Esophagus muscularis mucosa (tissue), 4 donors: ENCODE results near the gene RBMS3. TPM values are rescaled to one million over a fixed set of nuclear protein-coding genes. Genes with fewer than 3 reads are reported as not detected.
"Not testable (repeated sequence)": the region's sequence is repeated elsewhere in the genome, so short reads cannot be mapped to it uniquely, and the experiment has no call there.

Source experiments
- DNase-seq: peaks from one replicate; pipeline ENCODE4 v3.0.0-alpha.2; 2017; ENCODE audit errors: extremely low spot score
- H3K27ac ChIP-seq, 4 donors: fragments of 200-600 bp; sonication (generic); replicated peaks in 1 of 4; 1 replicate in 3 of 4; 2 replicates in 1 of 4; pipeline ENCODE4 v1.5.1; 2016 to 2019; ENCODE audit warnings: mild to moderate bottlenecking in 1 of 4
- H3K27me3 ChIP-seq, 4 donors: fragments of 200-600 bp; sonication (generic); one replicate each; pipeline versions ENCODE4 v1.5.1 to v1.6.0; 2016 to 2019
- H3K36me3 ChIP-seq, 4 donors: fragments of 200-600 bp; sonication (generic); one replicate each; pipeline ENCODE4 v1.5.1; 2016 to 2019
- H3K4me1 ChIP-seq, 4 donors: fragments of 200-600 bp; sonication (generic); one replicate each; pipeline ENCODE4 v1.5.1; 2016 to 2019
- H3K4me3 ChIP-seq, 4 donors: fragments of 200-600 bp; sonication (generic); 1 replicate in 2 of 4; 2 replicates in 2 of 4; pipeline ENCODE4 v1.5.1; 2016 to 2019; ENCODE audit warnings: mild to moderate bottlenecking in 4 of 4, moderate library complexity in 1 of 4
- H3K9me3 ChIP-seq, 4 donors: fragments of 200-600 bp; sonication (generic); 1 replicate in 3 of 4; 2 replicates in 1 of 4; pipeline ENCODE4 v1.5.1; 2016 to 2019
- CTCF ChIP-seq, 3 experiments: fragments of 200-600 bp in 2 of 3; fragments of 450-650 bp in 1 of 3; sonication (generic) in 2 of 3; IDR thresholded peaks; one replicate each; pipeline ENCODE4 v1.5.1; 2017 to 2019; ENCODE audit warnings: antibody characterized with exemption in 3 of 3, mild to moderate bottlenecking in 2 of 3, moderate library complexity in 1 of 3
- EP300 ChIP-seq: sonication (generic); formaldehyde crosslinking; IDR thresholded peaks from one replicate; pipeline ENCODE4 v1.6.1; 2017; ENCODE audit warnings: antibody characterized with exemption
- POLR2A ChIP-seq: fragments of 450-650 bp; IDR thresholded peaks from one replicate; pipeline ENCODE4 v1.6.1; 2017; ENCODE audit warnings: antibody characterized with exemption, moderate library complexity, mild to moderate bottlenecking, low read depth
- POLR2AphosphoS5 ChIP-seq, 2 donors: sonication (generic); formaldehyde crosslinking; IDR thresholded peaks; one replicate each; pipeline ENCODE4 v1.6.1; 2017; ENCODE audit warnings: antibody characterized with exemption in 2 of 2
- WGBS: methylation state at CpG from one replicate; pipeline ENCODE4 v1.1.5; 2018; 5-methylcytosine and 5-hydroxymethylcytosine counted together
- intact Hi-C: fragments of 100-400 bp; cut with DNase I; formaldehyde crosslinking; loops from one replicate; pipeline ENCODE4 v1.15.1; 2023
- total RNA-seq, 4 donors: library from RNA; depleted of rRNA; stranded (reverse); fragments of >200 nt; gene quantifications; one replicate each; pipeline versions ENCODE4 v1.1.0 to v1.2.1, GENCODE V29; 2016

The RBMS3 gene
- total RNA-seq, 4 donors from 2014 or later = 53.0 to 81.5 (median 61.2) TPM

- WGBS = 90% methylated on average over 2 of the region's 2 CpGs
- Histone ChIP-seq H3K36me3 (peaks cover 0 to 4% (median 0%) of the 10 kb centered on the region in 4 donors), H3K4me3 (no peak overlapping the region)
Measured at GRCh38 chr3:29668728-29669127, 387.9 kb downstream of the RBMS3 start.

GRCh38 chr3:29670476-29670875 is 389.6 kb downstream of the RBMS3 start:
- WGBS = 97% methylated on average over 7 of the region's 7 CpGs
- H3K36me3 ChIP-seq, H3K4me1 ChIP-seq, H3K27ac ChIP-seq, H3K9me3 ChIP-seq, H3K27me3 ChIP-seq, H3K4me3 ChIP-seq, intact Hi-C loops, DNase-seq: not testable (repeated sequence)

More at GRCh38 chr3:29668728-29669127, 387.9 kb downstream of the RBMS3 start:
- H3K27me3 ChIP-seq = no peaks in the 10 kb centered on the region
- DNase-seq = no peak
- peaks cover 0 to 9% (median 4%) of the 10 kb centered on the region in 4 donors for H3K4me1 ChIP-seq
- TF ChIP-seq CTCF (IDR thresholded peaks at IDR 0.05) (no peak), EP300 (no peak), POLR2A (no peak), POLR2AphosphoS5 (IDR thresholded peaks at IDR 0.05) (no peak)
- no peaks in the 10 kb centered on the region for H3K9me3 ChIP-seq
- H3K27ac ChIP-seq = no peak overlapping the region
- intact Hi-C loops = no loop called here

- Histone ChIP-seq H3K27me3 (no peaks in the 10 kb centered on the region), H3K36me3 (no peaks in the 10 kb centered on the region), H3K9me3 (no peaks in the 10 kb centered on the region), H3K27ac (no peak overlapping the region), H3K4me1 (peaks cover under 1 to 5% (median 4%) of the 10 kb centered on the region in 4 donors), H3K4me3 (no peak overlapping the region)
- DNase-seq = no peak
- TF ChIP-seq POLR2A = no peak
- no peak for TF ChIP-seq CTCF (IDR thresholded peaks at IDR 0.05)
- TF ChIP-seq EP300 = no peak
- no peak for TF ChIP-seq POLR2AphosphoS5 (IDR thresholded peaks at IDR 0.05)
- intact Hi-C loops = no loop called here
- WGBS = 97% methylated on average over 1 of the region's 1 CpG
Measured at GRCh38 chr3:29677421-29677820, 396.6 kb downstream of the RBMS3 start.

GRCh38 chr3:29679944-29680343 is 399.1 kb downstream of the RBMS3 start:
- intact Hi-C loops = no loop called here
- 81% methylated on average over 4 of the region's 4 CpGs for WGBS
- no peak for TF ChIP-seq EP300
- no peak for TF ChIP-seq CTCF (IDR thresholded peaks at IDR 0.05)
- TF ChIP-seq POLR2AphosphoS5 (IDR thresholded peaks at IDR 0.05) = no peak
- TF ChIP-seq POLR2A = no peak

GRCh38 chr3:29683018-29683993 is 402.4 kb downstream of the RBMS3 start:
- Histone ChIP-seq H3K27ac (peak overlapping the region; percentile 45 to 66 (median 52)), H3K27me3 (no peaks in the 10 kb centered on the region), H3K9me3 (no peaks in the 10 kb centered on the region), H3K36me3 (no peaks in the 10 kb centered on the region), H3K4me3 (no peak overlapping the region), H3K4me1 (peaks cover 13 to 30% (median 24%) of the 10 kb centered on the region in 4 donors)
- DNase-seq = no peak
- no peak for TF ChIP-seq EP300
- TF ChIP-seq POLR2AphosphoS5 (IDR thresholded peaks at IDR 0.05) = no peak
- TF ChIP-seq CTCF (IDR thresholded peaks at IDR 0.05) = no peak
- no peak for TF ChIP-seq POLR2A
- intact Hi-C loops = no loop called here
- 47% methylated on average over 5 of the region's 5 CpGs for WGBS

More at GRCh38 chr3:29679944-29680343, 399.1 kb downstream of the RBMS3 start:
- H3K9me3 ChIP-seq = no peaks in the 10 kb centered on the region
- H3K4me3 ChIP-seq = no peak overlapping the region
- no peak for DNase-seq
- no peaks in the 10 kb centered on the region for H3K36me3 ChIP-seq
- H3K27ac ChIP-seq = no peak overlapping the region
- no peaks in the 10 kb centered on the region for H3K27me3 ChIP-seq
- peaks cover 13 to 24% (median 22%) of the 10 kb centered on the region in 4 donors for H3K4me1 ChIP-seq
